ENCODE results near the gene MAP4K5.

The MAP4K5 gene

GRCh38 chr14:50396631-50397389 is 135.6 kb downstream of the MAP4K5 start, which contains the start of gene CDKL1:
TSS of gene CDKL1 (minus strand) at chr14:50396881. CDS start at chr14:50395868, 1,013 bp downstream.
- Mint-ChIP-seq H3K36me3 (ENCODE audit: low read depth) (no peaks in the 10 kb centered on the region), H3K27ac (no peak within 1 kb of the TSS), H3K9me3 (no peaks in the 10 kb centered on the region), H3K4me1 (peaks cover 24% of the 10 kb centered on the region), H3K27me3 (ENCODE audit: low read depth, poor library complexity) (peaks cover 35% of the 10 kb centered on the region), H3K4me3 (peak within 1 kb of the TSS; percentile 89)
- TF ChIP-seq CTCF (IDR thresholded peaks at IDR 0.05): no peak
- peak; percentile 79 for DNase-seq

GRCh38 chr14:50395448-50395847 is 136.9 kb downstream of the MAP4K5 start:
- no peak for TF ChIP-seq CTCF (IDR thresholded peaks at IDR 0.05)
- H3K27ac Mint-ChIP-seq: no peak overlapping the region
- no peak for DNase-seq
- peaks cover 35% of the 10 kb centered on the region for H3K27me3 Mint-ChIP-seq (ENCODE audit: low read depth, poor library complexity)
- H3K36me3 Mint-ChIP-seq (ENCODE audit: low read depth): no peaks in the 10 kb centered on the region
- H3K4me1 Mint-ChIP-seq: peaks cover 21% of the 10 kb centered on the region
- H3K4me3 Mint-ChIP-seq: peak overlapping the region; percentile 89
- H3K9me3 Mint-ChIP-seq: no peaks in the 10 kb centered on the region

GRCh38 chr14:50394713-50395112 is 137.7 kb downstream of the MAP4K5 start:
- DNase-seq: no peak
- Mint-ChIP-seq H3K27ac (no peak overlapping the region), H3K4me3 (no peak overlapping the region), H3K27me3 (ENCODE audit: low read depth, poor library complexity) (peaks cover 35% of the 10 kb centered on the region), H3K36me3 (ENCODE audit: low read depth) (no peaks in the 10 kb centered on the region), H3K4me1 (peaks cover 21% of the 10 kb centered on the region), H3K9me3 (no peaks in the 10 kb centered on the region)
- no peak for TF ChIP-seq CTCF (IDR thresholded peaks at IDR 0.05)

GRCh38 chr14:50389668-50390441 is 142.5 kb downstream of the MAP4K5 start:
- peaks cover 5% of the 10 kb centered on the region for H3K4me1 Mint-ChIP-seq

GRCh38 chr14:50388256-50388931 is 144.0 kb downstream of the MAP4K5 start:
- H3K4me3 Mint-ChIP-seq: no peak overlapping the region
- TF ChIP-seq CTCF (IDR thresholded peaks at IDR 0.05): no peak
- H3K4me1 Mint-ChIP-seq: peaks cover 10% of the 10 kb centered on the region
- DNase-seq: peak; percentile 11
- peaks cover 16% of the 10 kb centered on the region for H3K27me3 Mint-ChIP-seq (ENCODE audit: low read depth, poor library complexity)
- H3K36me3 Mint-ChIP-seq (ENCODE audit: low read depth): no peaks in the 10 kb centered on the region
- H3K9me3 Mint-ChIP-seq: no peaks in the 10 kb centered on the region
- H3K27ac Mint-ChIP-seq: no peak overlapping the region

More at GRCh38 chr14:50389668-50390441, 142.5 kb downstream of the MAP4K5 start:
- no peaks in the 10 kb centered on the region for H3K36me3 Mint-ChIP-seq (ENCODE audit: low read depth)
- no peak for TF ChIP-seq CTCF (IDR thresholded peaks at IDR 0.05)
- no peak overlapping the region for H3K4me3 Mint-ChIP-seq
- no peak for DNase-seq
- peak overlapping the region; percentile 53 for H3K27ac Mint-ChIP-seq
- peaks cover 25% of the 10 kb centered on the region for H3K27me3 Mint-ChIP-seq (ENCODE audit: low read depth, poor library complexity)
- H3K9me3 Mint-ChIP-seq: no peaks in the 10 kb centered on the region

Data from nephron progenitor cell (in vitro differentiated cells).